ENCODE measurements around the gene RPUSD2.

The RPUSD2 gene, protein sequence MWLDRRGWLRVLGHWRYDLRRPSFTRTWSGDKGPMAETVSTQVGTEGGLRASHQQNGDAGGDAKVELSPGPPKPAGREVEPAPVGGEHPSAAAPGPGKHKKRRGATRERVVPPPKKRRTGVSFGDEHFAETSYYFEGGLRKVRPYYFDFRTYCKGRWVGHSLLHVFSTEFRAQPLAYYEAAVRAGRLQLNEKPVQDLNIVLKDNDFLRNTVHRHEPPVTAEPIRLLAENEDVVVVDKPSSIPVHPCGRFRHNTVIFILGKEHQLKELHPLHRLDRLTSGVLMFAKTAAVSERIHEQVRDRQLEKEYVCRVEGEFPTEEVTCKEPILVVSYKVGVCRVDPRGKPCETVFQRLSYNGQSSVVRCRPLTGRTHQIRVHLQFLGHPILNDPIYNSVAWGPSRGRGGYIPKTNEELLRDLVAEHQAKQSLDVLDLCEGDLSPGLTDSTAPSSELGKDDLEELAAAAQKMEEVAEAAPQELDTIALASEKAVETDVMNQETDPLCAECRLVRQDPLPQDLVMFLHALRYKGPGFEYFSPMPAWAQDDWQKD

DNA sequence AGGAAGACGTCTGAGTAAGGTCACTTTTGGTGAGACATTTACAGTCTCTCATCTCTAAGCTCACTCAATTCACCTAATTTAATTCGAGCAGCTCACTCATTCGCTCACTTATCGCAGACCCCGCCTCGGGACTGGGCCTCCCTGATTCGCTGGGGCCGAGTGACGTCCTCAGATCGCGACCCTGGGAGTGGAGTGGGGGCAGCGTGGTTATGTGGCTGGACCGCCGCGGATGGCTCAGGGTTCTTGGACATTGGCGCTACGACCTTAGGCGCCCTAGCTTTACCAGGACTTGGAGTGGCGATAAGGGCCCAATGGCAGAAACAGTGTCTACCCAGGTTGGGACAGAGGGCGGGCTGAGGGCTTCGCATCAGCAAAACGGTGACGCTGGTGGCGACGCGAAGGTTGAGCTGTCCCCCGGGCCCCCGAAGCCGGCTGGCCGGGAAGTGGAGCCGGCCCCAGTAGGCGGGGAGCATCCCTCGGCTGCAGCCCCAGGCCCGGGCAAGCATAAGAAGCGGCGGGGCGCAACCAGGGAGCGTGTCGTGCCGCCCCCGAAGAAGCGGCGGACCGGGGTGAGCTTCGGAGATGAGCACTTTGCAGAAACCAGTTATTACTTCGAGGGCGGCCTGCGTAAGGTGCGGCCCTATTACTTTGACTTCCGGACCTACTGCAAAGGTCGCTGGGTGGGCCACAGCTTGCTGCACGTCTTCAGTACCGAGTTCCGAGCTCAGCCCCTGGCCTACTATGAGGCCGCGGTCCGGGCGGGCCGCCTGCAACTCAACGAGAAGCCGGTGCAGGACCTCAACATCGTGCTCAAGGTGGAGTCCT is at the start of gene RPUSD2:
Gene RPUSD2, plus strand, starts transcription at position 171 of the 825 bp plus-strand sequence. Its CDS starts 39 bp downstream, at position 210.
- Histone ChIP-seq H3K4me3 (peak within 1 kb of the TSS; percentile 82 to 95 (median 90)), H3K4me1 (peaks cover 25 to 53% (median 39%) of the 10 kb centered on the region in 10 experiments), H3K9me3 (replicated peaks in 1 of 11) (no peaks in the 10 kb centered on the region), H3K36me3 (peaks cover 27 to 35% (median 31%) of the 10 kb centered on the region in 11 experiments), H4K20me1 (peaks cover 0 to 19% (median 8%) of the 10 kb centered on the region in 11 experiments; a peak in 6 of 22 replicates), H3K9ac (peak within 1 kb of the TSS; percentile 75 to 89 (median 84)), H3K4me2 (peak within 1 kb of the TSS; percentile 84 to 98 (median 92)), H3K27me3 (no peaks in the 10 kb centered on the region), H3K27ac (peak within 1 kb of the TSS; percentile 15 to 85 (median 79); a peak in 20 of 22 replicates)
- no peak for TF ChIP-seq Cebpa-rat (IDR thresholded peaks at IDR 0.05)

DNA sequence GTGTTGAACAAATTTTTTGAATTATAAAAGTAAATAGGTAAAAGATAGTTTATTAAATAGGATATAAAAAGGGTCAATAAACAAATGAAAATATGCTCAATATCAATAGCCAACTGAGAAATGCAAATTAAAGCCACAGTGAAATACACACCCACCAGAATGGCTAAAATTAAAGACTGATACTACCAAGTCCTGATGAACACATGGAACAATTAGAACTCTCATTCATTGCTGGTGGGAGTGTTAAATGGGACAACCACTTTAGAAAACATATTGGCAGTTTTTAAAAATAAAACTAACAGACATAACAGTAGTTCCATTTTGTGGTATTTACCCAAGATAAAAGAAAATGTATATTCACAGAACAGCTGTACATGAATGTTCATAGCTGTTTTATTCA is 45.5 kb upstream of the RPUSD2 start:
- H3K36me3 ChIP-seq, result no peaks in the 10 kb centered on the region; a peak in 1 of 22 replicates
- no peaks in the 10 kb centered on the region for H4K20me1 ChIP-seq
- H3K4me3 ChIP-seq, result no peak overlapping the region
- H3K27ac ChIP-seq, result no peak overlapping the region
- H3K4me1 ChIP-seq, result peaks cover 0 to 16% (median 5%) of the 10 kb centered on the region in 10 experiments; a peak in 10 of 20 replicates
- H3K9ac ChIP-seq, result no peak overlapping the region
- H3K27me3 ChIP-seq, result no peaks in the 10 kb centered on the region
- H3K9me3 ChIP-seq (replicated peaks in 1 of 11), result no peaks in the 10 kb centered on the region
- H3K4me2 ChIP-seq, result no peak overlapping the region
- TF ChIP-seq Cebpa-rat (IDR thresholded peaks at IDR 0.05), result no peak

DNA sequence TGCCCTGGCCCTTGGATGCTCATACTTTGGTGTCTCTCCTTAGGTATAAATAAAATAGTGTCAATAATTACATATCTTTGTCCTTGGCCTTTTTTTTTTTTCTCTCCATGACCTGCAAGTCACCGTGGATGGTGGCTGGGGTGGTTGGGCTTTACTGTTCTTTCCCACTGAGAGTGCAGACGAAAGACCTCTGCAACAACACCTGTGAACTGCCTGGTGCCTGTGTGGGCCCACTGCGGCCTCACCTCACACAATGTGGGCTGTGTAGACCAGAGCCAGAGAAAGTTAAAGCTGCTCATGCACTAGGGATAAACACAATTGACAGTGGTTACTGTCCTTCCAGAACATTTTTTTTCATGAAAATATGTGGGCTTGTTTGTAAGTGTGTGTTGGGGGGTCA is 43.2 kb upstream of the RPUSD2 start:
- no peak overlapping the region for H3K9ac ChIP-seq
- H4K20me1 ChIP-seq, result no peaks in the 10 kb centered on the region
- H3K9me3 ChIP-seq (replicated peaks in 1 of 11), result no peaks in the 10 kb centered on the region

DNA sequence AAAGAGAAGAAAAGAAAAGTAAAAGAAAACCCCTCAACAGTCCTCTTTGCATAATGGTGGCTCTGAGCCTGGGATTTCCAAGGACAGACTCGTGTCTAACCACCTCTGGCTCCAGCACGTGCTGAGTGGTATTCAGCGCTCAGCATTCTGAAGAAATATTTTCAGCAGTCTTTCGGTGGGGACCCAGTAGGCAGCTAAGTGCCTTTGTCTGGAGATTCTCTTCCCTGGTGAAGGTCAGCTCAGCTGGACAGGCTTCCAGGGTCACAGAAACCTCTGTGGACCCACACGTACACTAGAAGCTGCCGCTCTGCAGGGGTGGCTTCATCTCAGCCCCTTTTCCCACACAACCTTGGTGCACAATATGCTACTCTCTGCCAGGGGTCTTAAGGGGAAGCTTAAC is 40.3 kb upstream of the RPUSD2 start:
- H4K20me1 ChIP-seq, result no peaks in the 10 kb centered on the region
- no peak for TF ChIP-seq Cebpa-rat (IDR thresholded peaks at IDR 0.05)

More for the DNA sequence above, 43.2 kb upstream of the RPUSD2 start:
- no peak for TF ChIP-seq Cebpa-rat (IDR thresholded peaks at IDR 0.05)
- H3K4me3 ChIP-seq, result no peak overlapping the region
- no peak overlapping the region for H3K27ac ChIP-seq
- H3K36me3 ChIP-seq, result no peaks in the 10 kb centered on the region; a peak in 1 of 22 replicates
- H3K4me2 ChIP-seq, result no peak overlapping the region
- H3K27me3 ChIP-seq, result no peaks in the 10 kb centered on the region
- peaks cover 0 to 11% (median 2%) of the 10 kb centered on the region in 10 experiments; a peak in 9 of 20 replicates for H3K4me1 ChIP-seq

DNA sequence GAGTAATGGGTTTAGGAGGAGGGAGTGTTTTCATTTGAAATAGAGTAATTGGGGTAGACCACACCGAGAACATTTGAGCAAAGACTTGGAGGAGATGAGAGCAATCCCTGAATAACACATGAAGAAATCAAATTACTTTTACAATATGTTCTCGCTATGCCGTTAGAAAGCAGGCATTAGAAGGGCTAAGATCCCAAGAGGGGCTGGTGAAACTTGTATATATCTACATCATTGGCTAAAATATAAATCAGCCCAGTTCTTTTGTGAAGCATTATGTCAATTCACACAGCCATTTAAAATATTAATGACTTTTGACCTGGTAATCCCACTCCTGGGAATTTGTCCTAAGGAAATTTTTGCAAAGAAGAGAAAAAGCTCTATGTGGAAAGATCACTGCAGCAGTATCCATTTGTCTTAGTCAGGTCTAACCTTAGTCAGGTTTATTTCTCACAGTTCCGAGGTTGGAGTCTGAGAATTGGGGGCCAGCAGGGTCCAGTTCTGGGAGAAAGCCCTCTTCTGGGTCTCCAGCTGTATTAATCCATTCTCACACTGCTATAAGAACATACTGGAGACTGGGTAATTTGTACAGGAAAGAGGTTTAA is 35.2 kb upstream of the RPUSD2 start:
- Histone ChIP-seq H3K4me1 (peaks cover 0 to 10% (median 7%) of the 10 kb centered on the region in 10 experiments; a peak in 6 of 20 replicates), H3K9ac (no peak overlapping the region), H3K4me2 (peak overlapping the region in 1 of 11 experiments; percentile 29; a peak in 2 of 22 replicates), H3K4me3 (no peak overlapping the region), H3K9me3 (replicated peaks in 1 of 11) (peaks cover 0 to 15% (median 0%) of the 10 kb centered on the region in 11 experiments; a peak in 6 of 22 replicates), H3K36me3 (peaks cover 0 to 65% (median 5%) of the 10 kb centered on the region in 11 experiments; a peak in 8 of 22 replicates), H4K20me1 (peaks cover 0 to 2% (median 0%) of the 10 kb centered on the region in 11 experiments; a peak in 1 of 22 replicates), H3K27ac (no peak overlapping the region), H3K27me3 (no peaks in the 10 kb centered on the region)
- TF ChIP-seq Cebpa-rat (IDR thresholded peaks at IDR 0.05), result no peak

More for the DNA sequence above, 40.3 kb upstream of the RPUSD2 start:
- H3K9me3 ChIP-seq (replicated peaks in 1 of 11), result peaks cover 0 to 2% (median 0%) of the 10 kb centered on the region in 11 experiments; a peak in 1 of 22 replicates
- no peaks in the 10 kb centered on the region for H3K4me1 ChIP-seq
- H3K36me3 ChIP-seq, result peaks cover 0 to 15% (median 0%) of the 10 kb centered on the region in 11 experiments; a peak in 4 of 22 replicates
- H3K27ac ChIP-seq, result no peak overlapping the region
- H3K4me3 ChIP-seq, result no peak overlapping the region
- H3K27me3 ChIP-seq, result no peaks in the 10 kb centered on the region
- no peak overlapping the region for H3K4me2 ChIP-seq
- H3K9ac ChIP-seq, result no peak overlapping the region

DNA sequence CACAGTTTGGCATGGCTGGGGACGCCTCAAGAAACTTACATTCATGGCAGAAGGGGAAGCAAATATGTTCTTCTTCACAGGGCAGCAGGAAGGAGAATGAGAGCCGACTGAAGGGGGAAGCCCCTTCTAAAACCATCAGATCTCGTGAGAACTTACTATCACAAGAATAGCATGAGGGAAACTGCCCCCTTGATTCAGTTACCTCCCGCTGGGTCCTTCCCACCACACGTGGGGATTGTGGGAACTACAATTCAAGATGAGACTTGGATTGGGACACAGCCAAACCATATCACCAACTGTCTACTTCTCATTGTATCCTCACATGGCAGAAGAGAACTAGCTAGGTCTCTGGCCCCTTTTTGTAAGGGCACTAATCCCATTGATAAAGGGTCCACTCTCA is 34.7 kb upstream of the RPUSD2 start:
- Histone ChIP-seq H3K4me1 (peaks cover 0 to 10% (median 7%) of the 10 kb centered on the region in 10 experiments; a peak in 6 of 20 replicates), H3K36me3 (peaks cover 0 to 70% (median 8%) of the 10 kb centered on the region in 11 experiments; a peak in 8 of 22 replicates), H3K9me3 (replicated peaks in 1 of 11) (peaks cover 0 to 15% (median 0%) of the 10 kb centered on the region in 11 experiments; a peak in 6 of 22 replicates), H3K4me2 (peak overlapping the region in 3 of 11 experiments; percentile 2 to 29 (median 6); a peak in 3 of 22 replicates), H3K4me3 (no peak overlapping the region), H3K27ac (no peak overlapping the region), H3K9ac (no peak overlapping the region), H3K27me3 (no peaks in the 10 kb centered on the region), H4K20me1 (peaks cover 0 to 7% (median 0%) of the 10 kb centered on the region in 11 experiments; a peak in 1 of 22 replicates)
- no peak for TF ChIP-seq Cebpa-rat (IDR thresholded peaks at IDR 0.05)

DNA sequence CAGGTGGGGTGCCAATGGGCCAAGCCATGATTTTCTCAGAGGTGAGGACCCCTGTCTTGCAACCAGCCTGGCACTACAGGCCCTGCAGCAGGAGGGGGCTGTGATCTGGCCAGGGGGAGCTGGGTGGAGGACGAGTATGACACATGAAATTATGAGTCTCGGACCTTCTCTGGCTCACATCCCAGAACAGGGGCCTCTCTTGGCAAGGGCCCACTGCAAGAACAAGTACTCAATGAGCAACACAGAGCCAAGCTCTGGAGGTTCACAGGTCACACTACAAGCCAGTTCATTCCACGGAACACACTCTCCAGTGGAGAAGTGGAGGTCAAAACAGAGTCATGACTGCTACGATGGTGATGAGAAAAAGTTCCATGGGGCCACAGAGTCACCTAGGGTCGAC is 32.6 kb upstream of the RPUSD2 start:
- no peak overlapping the region for H3K4me2 ChIP-seq
- no peak for TF ChIP-seq Cebpa-rat (IDR thresholded peaks at IDR 0.05)
- peaks cover 0 to 15% (median 0%) of the 10 kb centered on the region in 11 experiments; a peak in 1 of 22 replicates for H4K20me1 ChIP-seq
- no peak overlapping the region for H3K4me3 ChIP-seq
- H3K27ac ChIP-seq, result no peak overlapping the region
- H3K4me1 ChIP-seq, result peaks cover 0 to 10% (median 7%) of the 10 kb centered on the region in 10 experiments; a peak in 6 of 20 replicates
- H3K9ac ChIP-seq, result no peak overlapping the region
- no peaks in the 10 kb centered on the region for H3K27me3 ChIP-seq
- H3K9me3 ChIP-seq (replicated peaks in 1 of 11), result peaks cover 0 to 15% (median 0%) of the 10 kb centered on the region in 11 experiments; a peak in 6 of 22 replicates
- peaks cover 0 to 84% (median 8%) of the 10 kb centered on the region in 11 experiments; a peak in 8 of 22 replicates for H3K36me3 ChIP-seq

DNA sequence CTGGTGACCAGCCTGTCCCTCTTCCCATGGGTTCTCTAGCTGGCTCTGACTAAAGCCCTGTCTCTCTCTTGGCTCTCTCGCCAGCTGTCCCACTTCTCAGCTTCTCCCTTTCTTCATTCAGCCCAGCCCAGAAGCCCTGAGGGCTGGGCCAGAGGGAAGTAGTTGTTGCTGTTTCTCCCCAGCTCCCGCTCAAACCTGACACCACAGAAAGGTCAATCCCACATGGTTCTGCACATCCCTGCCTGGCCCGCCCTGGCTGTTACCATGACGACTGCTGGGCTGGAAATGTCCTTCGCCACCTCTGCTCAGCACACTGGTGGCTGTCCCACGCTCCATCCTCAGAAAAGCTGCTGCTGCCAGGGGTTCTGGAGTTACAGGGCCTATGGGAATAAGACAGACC is 30.1 kb upstream of the RPUSD2 start:
- Histone ChIP-seq H3K4me2 (no peak overlapping the region), H3K4me1 (peaks cover 5 to 20% (median 15%) of the 10 kb centered on the region in 10 experiments), H4K20me1 (peaks cover 0 to 23% (median 0%) of the 10 kb centered on the region in 11 experiments; a peak in 3 of 22 replicates), H3K4me3 (no peak overlapping the region), H3K9me3 (replicated peaks in 1 of 11) (peaks cover 0 to 13% (median 0%) of the 10 kb centered on the region in 11 experiments; a peak in 6 of 22 replicates), H3K9ac (no peak overlapping the region), H3K27ac (no peak overlapping the region), H3K27me3 (no peaks in the 10 kb centered on the region), H3K36me3 (peaks cover 0 to 80% (median 8%) of the 10 kb centered on the region in 11 experiments; a peak in 8 of 22 replicates)
- no peak for TF ChIP-seq Cebpa-rat (IDR thresholded peaks at IDR 0.05)
